Measurements from ENCODE around the gene TM4SF4.

- TF ChIP-seq POLR2A (IDR thresholded peaks at IDR 0.05) (no peak), CTCF (IDR thresholded peaks at IDR 0.05) (no peak)
Measured at GRCh38 chr3:149514471-149514870, 40.0 kb downstream of the TM4SF4 start.
